ES-I3 (cell line): Measurements from ENCODE around the gene TAAR1.
"Not testable (repeated sequence)": the region's sequence is repeated elsewhere in the genome, so short reads cannot be mapped to it uniquely, and the experiment has no call there.

Experiments
- H3K36me3 ChIP-seq: 2 replicates; pipeline ENCODE4 v1.6.1; 2013; ENCODE audit warnings: mild to moderate bottlenecking, low read length, control low read depth, moderate library complexity; ENCODE audit not compliant: insufficient read depth
- H3K4me1 ChIP-seq: 2 replicates; pipeline ENCODE4 v1.6.1; 2013; ENCODE audit warnings: mild to moderate bottlenecking, control low read depth, low read length; ENCODE audit not compliant: insufficient read depth
- H3K9ac ChIP-seq: 2 replicates; pipeline ENCODE4 v1.6.1; 2013; ENCODE audit warnings: low read depth, mild to moderate bottlenecking, low read length, moderate library complexity
- H3K9me3 ChIP-seq: 2 replicates; pipeline ENCODE4 v1.6.1; 2013; ENCODE audit warnings: mild to moderate bottlenecking, low read length, moderate library complexity; ENCODE audit not compliant: control insufficient read depth, insufficient read depth

TAAR1 gene

GRCh38 chr6:132635906-132636305 lies 23.1 kb downstream of the TAAR1 start:
- H3K9ac ChIP-seq, H3K4me1 ChIP-seq, H3K9me3 ChIP-seq, H3K36me3 ChIP-seq: not testable (repeated sequence)

- not testable (repeated sequence) for H3K9me3 ChIP-seq, H3K36me3 ChIP-seq, H3K9ac ChIP-seq, H3K4me1 ChIP-seq
These were observed 23.7 kb downstream of the TAAR1 start for GRCh38 chr6:132635288-132635687.

GRCh38 chr6:132634796-132635195 lies 24.2 kb downstream of the TAAR1 start:
- Histone ChIP-seq H3K36me3 (no peaks in the 10 kb centered on the region), H3K4me1 (no peaks in the 10 kb centered on the region), H3K9me3 (no peaks in the 10 kb centered on the region), H3K9ac (no peak overlapping the region)

- no peak overlapping the region for H3K9ac ChIP-seq
These were observed 25.6 kb downstream of the TAAR1 start for GRCh38 chr6:132633362-132633761.

GRCh38 chr6:132624175-132624574 lies 34.8 kb downstream of the TAAR1 start, which contains the start of gene TAAR2:
Gene TAAR2, minus strand, starts transcription at chr6:132624275. Its CDS starts 0 bp downstream, at chr6:132624275.
- H3K4me1 ChIP-seq, result no peaks in the 10 kb centered on the region; the same call in 1 of the 2 replicates
- no peaks in the 10 kb centered on the region for H3K36me3 ChIP-seq
- H3K9ac ChIP-seq, result no peak within 1 kb of the TSS
- no peaks in the 10 kb centered on the region for H3K9me3 ChIP-seq

More at GRCh38 chr6:132633362-132633761, 25.6 kb downstream of the TAAR1 start:
- no peaks in the 10 kb centered on the region for H3K9me3 ChIP-seq
- H3K36me3 ChIP-seq, result no peaks in the 10 kb centered on the region
- no peaks in the 10 kb centered on the region for H3K4me1 ChIP-seq

- no peaks in the 10 kb centered on the region; the same call in 1 of the 2 replicates for H3K4me1 ChIP-seq
- no peaks in the 10 kb centered on the region for H3K9me3 ChIP-seq
- no peaks in the 10 kb centered on the region for H3K36me3 ChIP-seq
- no peak overlapping the region for H3K9ac ChIP-seq
These were observed 35.7 kb downstream of the TAAR1 start for GRCh38 chr6:132623106-132623845.

- H3K36me3 ChIP-seq, result no peaks in the 10 kb centered on the region
- H3K9me3 ChIP-seq, result no peaks in the 10 kb centered on the region
- H3K9ac ChIP-seq, result no peak overlapping the region
- no peaks in the 10 kb centered on the region for H3K4me1 ChIP-seq
These were observed 42.3 kb downstream of the TAAR1 start for GRCh38 chr6:132616677-132617076.

GRCh38 chr6:132614554-132614953 lies 44.4 kb downstream of the TAAR1 start:
- Histone ChIP-seq H3K9me3 (no peaks in the 10 kb centered on the region), H3K9ac (no peak overlapping the region), H3K36me3 (no peaks in the 10 kb centered on the region), H3K4me1 (no peaks in the 10 kb centered on the region)

- H3K9ac ChIP-seq, result no peak overlapping the region
- H3K36me3 ChIP-seq, result no peaks in the 10 kb centered on the region
- H3K4me1 ChIP-seq, result no peaks in the 10 kb centered on the region
- no peaks in the 10 kb centered on the region; the same call in 1 of the 2 replicates for H3K9me3 ChIP-seq
These were observed 46.4 kb downstream of the TAAR1 start for GRCh38 chr6:132612449-132613108.

GRCh38 chr6:132611616-132612015 lies 47.4 kb downstream of the TAAR1 start:
- Histone ChIP-seq H3K4me1 (no peaks in the 10 kb centered on the region), H3K36me3 (no peaks in the 10 kb centered on the region), H3K9ac (no peak overlapping the region), H3K9me3 (no peaks in the 10 kb centered on the region; the same call in 1 of the 2 replicates)

- no peaks in the 10 kb centered on the region for H3K36me3 ChIP-seq
These were observed 51.3 kb downstream of the TAAR1 start for GRCh38 chr6:132607544-132608233.

GRCh38 chr6:132604635-132605152 lies 54.3 kb downstream of the TAAR1 start:
- Histone ChIP-seq H3K9ac (no peak overlapping the region), H3K36me3 (no peaks in the 10 kb centered on the region), H3K9me3 (no peaks in the 10 kb centered on the region; the same call in 1 of the 2 replicates), H3K4me1 (no peaks in the 10 kb centered on the region)

More at GRCh38 chr6:132607544-132608233, 51.3 kb downstream of the TAAR1 start:
- no peaks in the 10 kb centered on the region; the same call in 1 of the 2 replicates for H3K9me3 ChIP-seq
- no peaks in the 10 kb centered on the region for H3K4me1 ChIP-seq
- H3K9ac ChIP-seq, result no peak overlapping the region

GRCh38 chr6:132600900-132601299 lies 58.1 kb downstream of the TAAR1 start:
- not testable (repeated sequence) for H3K36me3 ChIP-seq, H3K9me3 ChIP-seq, H3K9ac ChIP-seq, H3K4me1 ChIP-seq

- H3K9me3 ChIP-seq, result no peaks in the 10 kb centered on the region
These were observed 60.5 kb downstream of the TAAR1 start for GRCh38 chr6:132598473-132598872.

More at GRCh38 chr6:132598473-132598872, 60.5 kb downstream of the TAAR1 start:
- Histone ChIP-seq H3K9ac (no peak overlapping the region), H3K4me1 (no peaks in the 10 kb centered on the region), H3K36me3 (no peaks in the 10 kb centered on the region)
